Osteocyte (in vitro differentiated cells): Measurements from ENCODE around the gene PLEKHG4. TPM values are rescaled to one million over a fixed set of nuclear protein-coding genes. Genes with fewer than 3 reads are reported as not detected.

Experiments
- DNase-seq: peaks from one replicate; pipeline ENCODE4 v3.0.0; 2021; ENCODE audit warnings: mixed read lengths; ENCODE audit not compliant: unreplicated experiment; ENCODE audit errors: extremely low spot score
- H3K27ac Mint-ChIP-seq: one replicate; pipeline ENCODE4 v1.8.0; 2021; ENCODE audit warnings: mild to moderate bottlenecking, mixed read lengths; ENCODE audit not compliant: unreplicated experiment
- H3K27me3 Mint-ChIP-seq: one replicate; pipeline ENCODE4 v1.8.0; 2021; ENCODE audit warnings: mixed read lengths; ENCODE audit not compliant: unreplicated experiment
- H3K36me3 Mint-ChIP-seq: one replicate; pipeline ENCODE4 v1.8.0; 2021; ENCODE audit warnings: mixed read lengths; ENCODE audit not compliant: unreplicated experiment
- H3K4me1 Mint-ChIP-seq: one replicate; pipeline ENCODE4 v1.8.0; 2021; ENCODE audit warnings: mixed read lengths; ENCODE audit not compliant: unreplicated experiment
- H3K4me3 Mint-ChIP-seq: one replicate; pipeline ENCODE4 v1.8.0; 2021; ENCODE audit warnings: mild to moderate bottlenecking, moderate library complexity, mixed read lengths; ENCODE audit not compliant: unreplicated experiment
- H3K9me3 Mint-ChIP-seq: one replicate; pipeline ENCODE4 v1.8.0; 2021; ENCODE audit warnings: mixed read lengths; ENCODE audit not compliant: unreplicated experiment
- total RNA-seq: library from RNA; stranded (reverse); gene quantifications from 2 replicates; pipeline ENCODE4 v1.2.1, GENCODE V29; 2021
- TF ChIP-seq, protein P1 (sequence below): fragments of 200-600 bp; sonication (generic); IDR thresholded peaks from 2 replicates; pipeline ENCODE4 v1.5.0; 2021; ENCODE audit warnings: antibody characterized with exemption, mild to moderate bottlenecking, moderate library complexity

The PLEKHG4 gene
- total RNA-seq, 1 donor from 2014 or later, result 11.4 TPM

DNA sequence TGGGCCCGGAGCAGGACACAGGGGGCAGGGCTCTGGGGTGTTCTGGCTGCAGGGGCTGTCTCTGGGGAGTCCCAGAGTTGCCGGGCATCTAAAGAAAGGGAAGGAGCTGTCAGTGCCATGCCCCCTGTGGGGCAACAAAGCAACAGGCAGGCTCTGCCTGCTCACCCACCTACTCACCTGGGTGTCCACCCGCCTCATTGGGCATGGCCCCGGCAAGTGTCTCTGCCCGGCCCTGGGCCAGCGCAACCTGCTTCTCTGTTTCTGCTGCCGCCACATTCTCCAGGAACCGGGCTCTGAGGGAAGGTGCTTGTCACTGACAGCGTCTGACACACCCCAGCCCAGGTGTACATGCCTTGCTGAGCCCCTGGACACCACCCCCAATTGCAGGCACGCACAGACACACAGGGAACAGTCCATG, 45.1 kb upstream of the PLEKHG4 start:
- DNase-seq, result no peak
- TF ChIP-seq, protein P1, sequence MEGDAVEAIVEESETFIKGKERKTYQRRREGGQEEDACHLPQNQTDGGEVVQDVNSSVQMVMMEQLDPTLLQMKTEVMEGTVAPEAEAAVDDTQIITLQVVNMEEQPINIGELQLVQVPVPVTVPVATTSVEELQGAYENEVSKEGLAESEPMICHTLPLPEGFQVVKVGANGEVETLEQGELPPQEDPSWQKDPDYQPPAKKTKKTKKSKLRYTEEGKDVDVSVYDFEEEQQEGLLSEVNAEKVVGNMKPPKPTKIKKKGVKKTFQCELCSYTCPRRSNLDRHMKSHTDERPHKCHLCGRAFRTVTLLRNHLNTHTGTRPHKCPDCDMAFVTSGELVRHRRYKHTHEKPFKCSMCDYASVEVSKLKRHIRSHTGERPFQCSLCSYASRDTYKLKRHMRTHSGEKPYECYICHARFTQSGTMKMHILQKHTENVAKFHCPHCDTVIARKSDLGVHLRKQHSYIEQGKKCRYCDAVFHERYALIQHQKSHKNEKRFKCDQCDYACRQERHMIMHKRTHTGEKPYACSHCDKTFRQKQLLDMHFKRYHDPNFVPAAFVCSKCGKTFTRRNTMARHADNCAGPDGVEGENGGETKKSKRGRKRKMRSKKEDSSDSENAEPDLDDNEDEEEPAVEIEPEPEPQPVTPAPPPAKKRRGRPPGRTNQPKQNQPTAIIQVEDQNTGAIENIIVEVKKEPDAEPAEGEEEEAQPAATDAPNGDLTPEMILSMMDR, result no peak
- Mint-ChIP-seq H3K27me3 (no peaks in the 10 kb centered on the region), H3K27ac (no peak overlapping the region), H3K4me1 (no peaks in the 10 kb centered on the region), H3K36me3 (peaks cover 40% of the 10 kb centered on the region), H3K4me3 (no peak overlapping the region), H3K9me3 (no peaks in the 10 kb centered on the region)

GRCh38 chr16:67235816-67236562, 43.3 kb upstream of the PLEKHG4 start:
- Mint-ChIP-seq H3K36me3 (peaks cover 29% of the 10 kb centered on the region), H3K27me3 (no peaks in the 10 kb centered on the region), H3K9me3 (no peaks in the 10 kb centered on the region), H3K4me3 (no peak overlapping the region), H3K4me1 (peaks cover 12% of the 10 kb centered on the region), H3K27ac (peak overlapping the region; percentile 54)
- TF ChIP-seq, protein P1, result no peak
- no peak for DNase-seq

DNA sequence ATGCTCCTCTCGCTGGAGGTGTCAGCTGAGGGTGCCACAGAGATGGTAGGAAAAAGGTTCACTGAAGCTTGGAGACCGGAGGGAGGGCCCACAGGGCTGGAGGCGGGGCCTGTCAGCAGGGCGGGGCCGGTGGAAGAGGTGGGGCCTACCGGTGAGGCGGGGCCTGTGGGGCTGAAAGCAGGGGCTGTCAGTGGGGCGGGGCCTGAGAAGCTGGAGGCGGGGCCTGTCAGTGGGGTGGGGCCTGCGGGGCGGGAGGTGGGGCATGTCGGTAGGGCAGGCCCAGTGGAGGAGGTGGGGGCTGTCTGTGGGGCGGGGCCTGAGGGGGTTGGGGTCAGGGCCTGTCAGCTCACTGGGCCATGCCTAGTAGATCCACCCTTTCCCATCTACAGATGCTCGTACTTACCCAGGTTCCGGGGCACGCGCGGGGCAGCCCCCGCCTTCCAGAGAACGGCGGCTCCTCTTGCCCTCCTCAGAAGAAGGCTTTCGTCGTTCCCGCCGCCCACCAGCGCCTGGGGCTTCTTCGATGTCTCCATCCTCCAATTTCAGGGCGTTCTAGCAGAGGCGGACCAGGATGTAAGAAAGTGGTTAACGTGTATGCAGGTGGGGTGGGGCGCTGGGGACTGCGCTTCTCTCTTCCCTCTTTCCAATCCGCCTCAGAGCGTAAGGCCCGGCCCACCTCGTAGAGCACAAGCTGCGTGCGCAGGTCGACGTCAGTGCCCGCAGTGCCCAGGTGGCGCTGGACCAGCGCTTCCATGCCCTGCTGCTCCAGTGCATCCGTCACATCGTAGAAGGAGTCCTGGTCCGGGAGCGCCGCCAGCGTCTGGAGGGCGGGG, 42.6 kb upstream of the PLEKHG4 start:
- H3K4me3 Mint-ChIP-seq, result no peak overlapping the region
- H3K27ac Mint-ChIP-seq, result peak overlapping the region; percentile 54
- no peaks in the 10 kb centered on the region for H3K9me3 Mint-ChIP-seq
- H3K27me3 Mint-ChIP-seq, result no peaks in the 10 kb centered on the region
- peaks cover 29% of the 10 kb centered on the region for H3K36me3 Mint-ChIP-seq
- TF ChIP-seq, protein P1, result no peak
- H3K4me1 Mint-ChIP-seq, result peaks cover 20% of the 10 kb centered on the region
- no peak for DNase-seq

DNA sequence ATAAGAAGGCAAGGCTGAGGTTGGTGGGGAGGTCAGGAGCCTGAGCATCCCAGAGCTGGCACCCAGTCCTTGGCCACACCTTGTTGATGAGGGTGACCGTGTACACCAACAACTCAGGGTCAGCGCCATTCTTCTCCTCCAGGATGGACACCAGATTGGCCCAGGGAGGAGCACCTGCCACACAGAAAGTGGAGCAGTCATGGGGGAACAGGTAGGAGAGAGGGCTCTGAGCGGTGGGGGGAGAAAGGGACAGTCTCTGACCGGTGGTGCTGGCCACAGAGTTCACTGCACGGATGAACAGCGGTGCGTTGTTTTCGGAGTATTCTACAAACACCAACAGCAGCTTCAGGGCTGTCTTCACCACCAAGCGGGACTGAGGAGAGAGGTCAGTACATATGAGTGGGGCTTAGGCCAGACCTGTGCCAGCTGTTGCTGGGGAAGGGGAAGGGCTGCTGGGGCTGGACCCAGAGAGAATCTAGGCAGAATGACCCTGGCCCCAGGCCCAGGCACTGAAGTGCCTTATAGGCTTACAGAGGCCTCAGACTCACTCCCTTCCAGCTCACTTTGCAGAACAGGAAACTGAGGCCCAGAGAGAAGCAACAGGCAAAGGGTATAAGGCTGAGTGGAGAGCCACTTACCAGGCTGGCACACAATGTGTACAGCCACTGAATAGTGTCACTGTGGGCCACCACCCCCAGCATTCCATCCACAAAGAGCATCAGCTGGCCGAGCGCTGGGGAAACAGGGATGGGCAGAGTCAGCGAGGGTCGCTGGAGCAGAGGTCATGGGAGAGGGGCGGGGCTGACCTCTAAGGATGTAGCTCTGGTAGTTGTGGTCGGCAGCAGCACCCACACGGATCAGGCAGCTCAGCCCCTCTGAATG, 41.7 kb upstream of the PLEKHG4 start:
- peaks cover 29% of the 10 kb centered on the region for H3K36me3 Mint-ChIP-seq
- H3K9me3 Mint-ChIP-seq, result no peaks in the 10 kb centered on the region
- H3K27ac Mint-ChIP-seq, result no peak overlapping the region
- H3K4me3 Mint-ChIP-seq, result no peak overlapping the region
- H3K27me3 Mint-ChIP-seq, result no peaks in the 10 kb centered on the region
- TF ChIP-seq, protein P1, result no peak
- peaks cover 27% of the 10 kb centered on the region for H3K4me1 Mint-ChIP-seq
- no peak for DNase-seq
